Neural cell (in vitro differentiated cells): ENCODE measurements around the gene UMODL1. TPM values are rescaled to one million over a fixed set of nuclear protein-coding genes. Genes with fewer than 3 reads are reported as not detected.

ENCODE experiments used
- H2AFZ ChIP-seq: fragments of 200-600, 300-800 bp; sonication (generic), shearing (Covaris generic); 2 replicates; pipeline ENCODE4 v1.6.0; 2014; ENCODE audit warnings: low read depth, mild to moderate bottlenecking, antibody characterized with exemption, low read length, moderate library complexity
- H3F3A ChIP-seq: fragments of 200-600 bp; shearing (Covaris generic); 2 replicates; pipeline ENCODE4 v1.6.1; 2016; ENCODE audit warnings: mild to moderate bottlenecking, moderate library complexity, mixed read lengths, antibody characterized with exemption, low read length; ENCODE audit not compliant: insufficient read depth, poor library complexity, severe bottlenecking
- H3K27ac ChIP-seq: fragments of 200-600, 300-800 bp; sonication (generic), shearing (Covaris generic); 2 replicates; pipeline ENCODE4 v1.5.1; 2014; ENCODE audit warnings: mild to moderate bottlenecking, low read length, moderate library complexity
- H3K27me3 ChIP-seq: fragments of 300-800, 200-600 bp; sonication (generic), shearing (Covaris generic); 2 replicates; pipeline ENCODE4 v1.6.0; 2014; ENCODE audit warnings: mild to moderate bottlenecking, low read depth, low read length, moderate library complexity; ENCODE audit not compliant: insufficient read depth
- H3K36me3 ChIP-seq: fragments of 300-800, 200-600 bp; sonication (generic), shearing (Covaris generic); 2 replicates; pipeline ENCODE4 v1.5.1; 2014; ENCODE audit warnings: mild to moderate bottlenecking, antibody characterized with exemption, low read length, moderate library complexity; ENCODE audit not compliant: insufficient read depth
- H3K4me2 ChIP-seq: fragments of 300-800, 200-600 bp; sonication (generic), shearing (Covaris generic); 2 replicates; pipeline ENCODE4 v1.6.0; 2014; ENCODE audit warnings: mild to moderate bottlenecking, low read length
- H3K4me3 ChIP-seq: fragments of 300-800, 200-600 bp; sonication (generic), shearing (Covaris generic); 2 replicates; pipeline ENCODE4 v1.5.1; 2014; ENCODE audit warnings: mild to moderate bottlenecking, low read length, moderate library complexity
- H3K79me2 ChIP-seq: fragments of 200-600 bp; shearing (Covaris generic); replicated peaks from 2 replicates; pipeline ENCODE4 v1.6.0; 2014; ENCODE audit warnings: mild to moderate bottlenecking, low read length, moderate library complexity; ENCODE audit not compliant: insufficient read depth
- H3K9ac ChIP-seq: fragments of 300-800, 200-600 bp; sonication (generic), shearing (Covaris generic); 2 replicates; pipeline ENCODE4 v1.6.1; 2016; ENCODE audit warnings: mild to moderate bottlenecking, low read length, mixed read lengths
- H3K9me2 ChIP-seq: fragments of 200-600 bp; shearing (Covaris generic); 2 replicates; pipeline ENCODE4 v1.6.1; 2016; ENCODE audit warnings: mild to moderate bottlenecking, low read length, mixed read lengths; ENCODE audit not compliant: insufficient read depth
- H3K9me3 ChIP-seq: fragments of 200-600, 300-800 bp; sonication (generic), shearing (Covaris generic); 2 replicates; pipeline ENCODE4 v1.6.1; 2016; ENCODE audit warnings: mild to moderate bottlenecking, mixed run types, low read length, moderate library complexity, mixed read lengths
- H4K20me1 ChIP-seq: fragments of 200-600 bp; shearing (Covaris generic); 2 replicates; pipeline ENCODE4 v1.6.1; 2016; ENCODE audit warnings: mild to moderate bottlenecking, mixed run types; ENCODE audit not compliant: insufficient read depth
- CTCF ChIP-seq: fragments of 450-650 bp; IDR thresholded peaks from 2 replicates; pipeline ENCODE4 v1.5.1; 2014; ENCODE audit warnings: antibody characterized with exemption, mild to moderate bottlenecking, moderate library complexity; ENCODE audit not compliant: poor library complexity, severe bottlenecking
- EP300 ChIP-seq: fragments of 450-650 bp; conservative IDR thresholded peaks from 2 replicates; pipeline ENCODE4 v1.6.1; 2014; ENCODE audit warnings: antibody characterized with exemption, mild to moderate bottlenecking, moderate library complexity; ENCODE audit not compliant: poor library complexity, severe bottlenecking
- EZH2 ChIP-seq: fragments of 200-600, 300-800 bp; shearing (Covaris generic), sonication (generic); IDR thresholded peaks from 2 replicates; pipeline ENCODE4 v1.6.1; 2014; ENCODE audit warnings: antibody characterized with exemption, low read length, borderline replicate concordance, mild to moderate bottlenecking; ENCODE audit not compliant: insufficient read depth, poor library complexity, severe bottlenecking
- MXI1 ChIP-seq: fragments of 450-650 bp; conservative IDR thresholded peaks from 2 replicates; pipeline ENCODE4 v1.6.1; 2014; ENCODE audit warnings: antibody characterized with exemption, mild to moderate bottlenecking; ENCODE audit not compliant: poor library complexity, severe bottlenecking
- POLR2AphosphoS5 ChIP-seq: IDR thresholded peaks from 2 replicates; pipeline ENCODE4 v1.6.1; 2012
- RAD21 ChIP-seq: fragments of 450-650 bp; conservative IDR thresholded peaks from 2 replicates; pipeline ENCODE4 v1.6.1; 2014; ENCODE audit warnings: antibody characterized with exemption, mild to moderate bottlenecking, moderate library complexity
- REST ChIP-seq: IDR thresholded peaks from 2 replicates; pipeline ENCODE4 v1.6.1; 2012; ENCODE audit warnings: borderline replicate concordance
- SMC3 ChIP-seq: fragments of 450-650 bp; conservative IDR thresholded peaks from 2 replicates; pipeline ENCODE4 v1.6.1; 2014; ENCODE audit warnings: antibody characterized with exemption, mild to moderate bottlenecking, moderate library complexity; ENCODE audit not compliant: poor library complexity
- TAF1 ChIP-seq: IDR thresholded peaks from 2 replicates; pipeline ENCODE4 v1.6.1; 2012; ENCODE audit warnings: low read depth
- polyA plus RNA-seq: library from polyadenylated mRNA; depleted of rRNA; stranded (reverse); fragments of >200 nt; gene quantifications from 2 replicates; pipeline ENCODE4 v1.2.3, GENCODE V29; 2014

Gene UMODL1
- polyA plus RNA-seq, 1 donor from 2014 or later, result 0.11 TPM

GRCh38 chr21:42047821-42048613 is 23.1 kb upstream of the UMODL1 start:
- H4K20me1 ChIP-seq, result no peaks in the 10 kb centered on the region
- H3K4me2 ChIP-seq, result no peak overlapping the region
- H3K9me2 ChIP-seq, result no peaks in the 10 kb centered on the region
- H3K79me2 ChIP-seq, result no peaks in the 10 kb centered on the region
- no peak overlapping the region for H3K4me3 ChIP-seq
- no peak overlapping the region for H2AFZ ChIP-seq
- no peak overlapping the region for H3K9ac ChIP-seq
- no peaks in the 10 kb centered on the region for H3K9me3 ChIP-seq
- no peak for TF ChIP-seq EZH2
- no peak for TF ChIP-seq EP300
- no peak for TF ChIP-seq SMC3
- no peak for TF ChIP-seq REST
- no peaks in the 10 kb centered on the region for H3F3A ChIP-seq
- no peaks in the 10 kb centered on the region for H3K36me3 ChIP-seq
- H3K27ac ChIP-seq, result no peak overlapping the region
- no peaks in the 10 kb centered on the region for H3K27me3 ChIP-seq

GRCh38 chr21:42048870-42049577 is 22.1 kb upstream of the UMODL1 start:
- Histone ChIP-seq H3K27ac (no peak overlapping the region), H3K36me3 (no peaks in the 10 kb centered on the region), H3K79me2 (no peaks in the 10 kb centered on the region), H4K20me1 (no peaks in the 10 kb centered on the region), H3K9ac (no peak overlapping the region), H3F3A (no peaks in the 10 kb centered on the region), H3K27me3 (no peaks in the 10 kb centered on the region), H3K9me2 (no peaks in the 10 kb centered on the region), H3K4me2 (no peak overlapping the region), H3K9me3 (no peaks in the 10 kb centered on the region), H2AFZ (no peak overlapping the region), H3K4me3 (no peak overlapping the region)
- TF ChIP-seq POLR2AphosphoS5 (no peak), RAD21 (no peak)

GRCh38 chr21:42049578-42050430 is 21.3 kb upstream of the UMODL1 start:
- no peak overlapping the region for H3K9ac ChIP-seq

More at GRCh38 chr21:42049578-42050430, 21.3 kb upstream of the UMODL1 start:
- no peaks in the 10 kb centered on the region for H3K27me3 ChIP-seq
- no peaks in the 10 kb centered on the region for H3K9me3 ChIP-seq
- H3K9me2 ChIP-seq, result no peaks in the 10 kb centered on the region
- H3K4me2 ChIP-seq, result no peak overlapping the region
- H3K36me3 ChIP-seq, result no peaks in the 10 kb centered on the region
- no peaks in the 10 kb centered on the region for H3F3A ChIP-seq
- no peak overlapping the region for H2AFZ ChIP-seq
- no peak for TF ChIP-seq RAD21
- no peak for TF ChIP-seq SMC3
- TF ChIP-seq REST, result no peak
- no peak for TF ChIP-seq CTCF
- no peak for TF ChIP-seq POLR2AphosphoS5
- no peak for TF ChIP-seq EP300
- no peak for TF ChIP-seq TAF1
- TF ChIP-seq MXI1, result no peak
- TF ChIP-seq EZH2, result no peak
- H4K20me1 ChIP-seq, result no peaks in the 10 kb centered on the region
- H3K4me3 ChIP-seq, result no peak overlapping the region
- no peak overlapping the region for H3K27ac ChIP-seq
- H3K79me2 ChIP-seq, result no peaks in the 10 kb centered on the region
